GM04503 (cell line): ENCODE results near the gene NINJ1.

Experiments
- DNase-seq: peaks from one replicate; pipeline ENCODE4 v3.0.0-alpha.2; 2012; ENCODE audit warnings: low read depth

The NINJ1 gene, protein sequence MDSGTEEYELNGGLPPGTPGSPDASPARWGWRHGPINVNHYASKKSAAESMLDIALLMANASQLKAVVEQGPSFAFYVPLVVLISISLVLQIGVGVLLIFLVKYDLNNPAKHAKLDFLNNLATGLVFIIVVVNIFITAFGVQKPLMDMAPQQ

GRCh38 chr9:93134015-93134739 lies at the start of gene NINJ1:
Gene NINJ1 (minus strand): TSS chr9:93134251. CDS start chr9:93134217, 34 bp downstream.
- DNase-seq: peak; percentile 22

- no peak for DNase-seq
Observed at GRCh38 chr9:93183131-93183662, 49.1 kb upstream of the NINJ1 start.

DNA sequence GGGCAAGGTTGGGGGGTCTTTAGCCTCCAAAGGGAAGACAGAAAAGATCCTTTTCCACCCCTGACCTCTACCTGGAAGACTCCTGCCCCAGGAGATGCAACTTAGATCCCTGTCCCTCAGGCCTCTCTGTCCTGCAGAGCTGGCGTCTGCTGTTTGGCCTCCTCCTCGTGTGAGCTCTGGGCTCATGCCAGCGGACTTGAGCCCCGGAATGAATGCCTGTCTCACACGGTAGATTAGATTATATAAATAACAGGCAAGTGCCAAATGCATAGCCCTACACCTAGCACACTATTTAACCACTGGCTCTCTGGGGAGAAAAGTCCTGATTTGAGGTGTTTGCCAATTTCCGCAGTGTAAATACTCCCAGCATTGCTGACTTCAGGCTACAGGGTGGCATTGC lies 48.5 kb upstream of the NINJ1 start:
- no peak for DNase-seq

DNA sequence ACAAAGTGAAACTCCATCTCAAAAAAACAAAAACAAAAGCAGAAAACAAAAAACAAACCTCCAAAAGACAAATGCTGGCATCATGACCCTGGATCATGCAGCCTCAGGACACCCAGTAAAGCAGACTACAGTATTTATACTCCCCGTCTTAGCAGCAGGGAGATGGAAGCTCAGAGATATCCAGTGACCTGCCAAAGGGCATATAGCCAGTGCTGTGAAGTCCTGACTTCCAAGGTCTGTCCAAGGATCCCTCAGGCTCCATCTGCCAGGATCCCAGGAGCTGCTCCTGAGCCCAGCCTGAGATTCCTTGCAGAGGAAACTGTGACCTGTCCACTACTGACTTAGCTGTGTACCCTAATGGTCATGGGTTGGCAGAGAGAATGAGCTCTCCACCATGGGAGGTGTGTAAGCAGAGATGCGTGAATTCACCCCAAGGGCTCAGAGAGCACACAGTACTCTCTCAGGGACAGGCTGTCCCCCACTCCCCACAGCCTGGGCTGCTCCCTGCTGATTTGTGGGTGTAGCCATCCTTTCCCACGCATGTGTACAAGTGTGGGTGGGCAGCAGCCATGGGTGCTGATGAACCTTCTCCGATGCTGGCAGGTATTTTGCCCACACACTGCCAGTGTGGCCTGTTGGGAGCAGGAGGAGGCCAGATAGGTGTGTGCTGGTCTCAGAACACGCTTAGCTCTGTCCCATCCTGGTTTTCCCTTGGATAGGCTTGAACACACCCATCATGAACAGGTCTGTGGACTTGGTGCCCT lies 47.8 kb upstream of the NINJ1 start:
- DNase-seq: no peak

GRCh38 chr9:93180938-93181337 lies 46.9 kb upstream of the NINJ1 start:
- DNase-seq: no peak

DNA sequence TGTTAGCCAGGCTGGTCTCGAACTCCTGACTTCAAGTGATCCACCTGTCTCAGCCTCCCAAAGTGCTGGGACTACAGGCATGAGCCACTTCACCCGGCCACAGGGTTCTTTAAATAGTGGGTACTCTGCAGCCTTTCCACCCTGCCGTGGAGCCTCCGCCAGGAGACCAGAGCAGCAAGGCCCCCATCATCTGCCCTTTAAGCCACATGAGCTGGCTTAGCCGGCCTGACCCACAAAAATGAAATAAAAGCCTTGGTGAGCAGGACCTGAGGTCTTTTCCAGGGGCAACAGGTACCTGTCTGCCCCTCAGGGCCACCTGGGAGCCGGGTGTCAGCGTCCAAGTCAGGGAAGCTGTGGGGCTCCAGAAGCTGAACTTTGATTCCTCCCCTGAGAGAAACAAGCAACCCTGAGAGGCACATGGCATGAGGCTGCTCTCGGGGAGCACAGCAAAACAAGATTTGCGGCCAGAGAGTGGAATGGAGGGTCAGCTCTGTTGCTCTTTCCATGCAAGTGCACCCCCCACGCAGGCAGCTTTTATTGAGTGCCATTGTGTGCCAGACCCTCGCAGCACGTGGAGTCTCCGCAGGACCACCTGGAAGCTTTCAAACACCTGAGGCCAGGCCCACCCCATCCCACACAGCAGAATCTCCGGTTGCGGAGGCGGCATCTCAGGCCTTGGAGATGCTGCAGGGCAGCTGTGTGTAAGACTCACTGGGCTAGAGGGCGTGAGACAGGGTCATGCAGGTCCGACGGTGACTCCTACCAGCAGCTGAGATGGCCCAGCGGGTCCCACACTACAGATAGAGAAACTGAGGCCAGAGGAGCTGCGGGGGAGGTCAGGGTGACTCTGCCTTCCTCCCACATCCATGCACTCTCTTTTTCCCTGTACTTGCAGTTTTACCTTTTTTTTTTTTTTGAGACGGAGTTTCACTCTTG lies 45.1 kb upstream of the NINJ1 start:
- no peak for DNase-seq

- no peak for DNase-seq
Observed at GRCh38 chr9:93177676-93178075, 43.6 kb upstream of the NINJ1 start.

DNA sequence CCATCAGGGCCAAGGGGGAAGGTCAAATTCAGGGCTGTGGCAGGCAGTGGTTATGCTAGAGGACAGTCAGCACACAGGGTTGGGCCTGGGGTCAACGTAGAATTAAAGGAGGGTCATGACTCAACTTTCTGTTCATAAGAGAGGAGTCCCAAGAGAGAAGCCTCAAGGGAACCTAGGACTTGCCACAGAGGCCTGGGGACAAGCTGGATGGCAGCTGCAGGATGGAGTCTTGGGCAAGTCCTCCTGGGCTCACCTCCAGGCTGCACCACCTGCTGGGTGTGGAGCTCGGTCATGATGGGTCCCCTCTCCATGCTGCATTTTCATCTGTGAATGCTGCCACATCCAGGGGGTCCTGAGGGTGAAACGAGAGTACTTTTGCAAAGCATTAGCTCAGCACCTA lies 40.9 kb upstream of the NINJ1 start:
- DNase-seq: no peak

GRCh38 chr9:93173365-93174051 lies 39.5 kb upstream of the NINJ1 start:
- no peak for DNase-seq

DNA sequence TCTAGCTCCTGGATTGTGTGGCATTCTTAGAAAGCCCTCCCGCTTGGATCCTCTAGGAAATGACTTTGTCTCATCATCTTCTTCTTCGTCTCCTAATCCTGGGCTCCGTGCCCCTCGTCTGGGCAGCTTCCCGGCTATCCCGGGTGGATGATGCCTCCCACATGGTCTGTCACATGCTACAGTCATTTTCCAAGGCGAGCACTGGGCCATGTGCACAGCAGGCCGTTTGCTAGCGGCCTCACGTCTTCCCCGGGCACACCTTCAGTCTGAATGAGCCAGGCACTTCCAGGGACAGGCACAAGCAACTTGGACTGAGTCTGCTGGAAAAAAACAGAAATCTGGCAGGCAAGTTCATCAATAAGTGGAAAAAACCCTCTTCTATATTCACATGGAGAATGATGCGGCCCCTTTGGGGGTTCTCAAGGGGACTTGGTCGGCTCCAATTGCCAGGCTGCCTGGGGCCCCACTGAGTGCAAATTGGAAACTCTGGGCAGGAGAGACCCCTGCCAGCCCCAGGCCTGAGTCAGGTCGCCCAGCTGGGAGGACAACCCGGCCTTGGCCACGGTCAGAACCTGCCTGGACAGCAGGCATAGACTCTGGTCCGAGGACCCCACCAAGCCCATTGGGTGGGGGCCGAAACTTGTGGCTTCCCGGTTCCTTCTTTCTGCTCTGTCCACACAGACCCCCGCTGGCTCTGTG lies 38.8 kb upstream of the NINJ1 start:
- no peak for DNase-seq

DNA sequence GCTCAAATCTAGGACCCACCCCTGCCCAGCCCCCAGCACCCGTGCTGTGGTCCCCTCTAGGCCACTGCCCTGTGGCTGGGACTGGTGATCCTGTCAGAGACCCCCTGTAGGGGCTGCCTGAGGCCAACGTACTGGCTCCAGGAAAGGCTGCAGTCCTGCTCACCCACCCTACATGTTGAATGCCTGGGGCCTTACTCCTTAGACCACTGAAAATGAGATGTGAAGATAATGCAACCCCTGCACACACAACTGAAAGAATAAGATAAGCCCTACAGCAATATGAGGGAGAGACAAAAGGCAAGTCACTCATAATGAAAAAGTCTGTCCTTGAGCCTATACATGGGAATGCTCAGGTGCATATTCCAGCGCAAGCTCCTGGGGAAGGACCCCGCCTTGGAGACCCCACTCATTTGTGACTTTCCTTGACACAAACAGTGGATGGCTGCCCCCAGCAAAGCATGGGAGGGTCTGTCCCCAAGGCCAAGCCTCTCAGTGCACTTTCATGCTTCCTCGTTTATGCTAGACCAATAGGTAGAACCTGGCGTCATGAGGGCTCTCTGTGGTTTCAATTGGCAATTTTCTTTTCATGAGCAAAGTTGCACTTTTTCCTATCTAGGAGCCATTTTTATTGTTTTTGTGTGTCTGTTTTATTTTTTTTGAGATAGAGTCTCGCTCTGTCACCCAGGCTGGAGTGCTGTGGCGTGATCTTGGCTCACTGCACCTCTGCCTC lies 37.4 kb upstream of the NINJ1 start:
- no peak for DNase-seq

GRCh38 chr9:93170571-93170970 lies 36.5 kb upstream of the NINJ1 start:
- DNase-seq: no peak

- DNase-seq: no peak
Observed at GRCh38 chr9:93169444-93169843, 35.4 kb upstream of the NINJ1 start.

DNA sequence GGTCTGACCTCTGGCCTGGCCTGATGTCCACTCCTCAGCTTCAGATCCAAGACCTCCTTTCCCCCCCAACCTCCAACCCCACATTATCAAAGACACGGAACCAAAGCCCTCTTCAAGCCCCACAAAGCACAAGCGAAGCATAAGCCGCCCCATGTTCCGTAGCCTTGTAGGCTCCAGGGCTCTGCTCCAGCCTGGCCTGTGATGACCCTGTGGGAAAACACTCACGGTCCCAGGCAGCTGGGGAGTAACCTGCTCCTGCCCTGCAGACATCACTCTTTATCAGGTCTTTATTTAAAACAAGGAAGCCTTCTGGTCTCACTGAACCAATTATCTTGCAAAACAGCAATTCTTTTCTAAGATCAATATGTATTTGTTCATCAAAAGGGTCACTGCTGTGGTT lies 34.5 kb upstream of the NINJ1 start:
- DNase-seq: no peak

- no peak for DNase-seq
Observed at GRCh38 chr9:93167838-93168237, 33.8 kb upstream of the NINJ1 start.

DNA sequence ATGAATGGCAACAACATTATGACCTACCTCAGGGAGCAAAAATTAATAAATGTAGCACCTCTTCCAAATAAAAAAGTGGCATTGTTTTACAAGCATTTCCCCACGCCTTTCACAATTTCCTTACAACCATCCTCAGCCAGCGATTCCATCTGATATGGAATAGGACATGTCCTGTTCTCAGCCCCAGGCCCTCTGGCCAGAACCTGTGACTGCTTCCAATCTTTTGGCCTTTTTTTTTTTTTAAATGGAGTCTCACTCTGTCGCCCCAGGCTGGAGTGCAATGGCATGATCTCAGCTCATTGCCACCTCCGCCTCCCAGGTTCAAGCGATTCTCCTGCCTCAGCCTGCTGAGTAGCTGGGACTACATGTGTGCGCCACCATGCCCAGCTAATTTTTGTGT lies 33.1 kb upstream of the NINJ1 start:
- no peak for DNase-seq

GRCh38 chr9:93166699-93167098 lies 32.6 kb upstream of the NINJ1 start:
- no peak for DNase-seq

GRCh38 chr9:93164085-93164484 lies 30.0 kb upstream of the NINJ1 start:
- no peak for DNase-seq

GRCh38 chr9:93161786-93162562 lies 27.9 kb upstream of the NINJ1 start:
- no peak for DNase-seq
